Bone marrow (tissue), 2 donors: ENCODE data around the gene DNAAF8.
A peak's percentile ranks its signal among the peaks of the same experiment; 100 is the strongest.

Experiments used
- DNase-seq, 2 donors: peaks; one replicate each; lab custom pipeline; 2025; lab: John Stamatoyannopoulos, UW

The DNAAF8 gene

DNA sequence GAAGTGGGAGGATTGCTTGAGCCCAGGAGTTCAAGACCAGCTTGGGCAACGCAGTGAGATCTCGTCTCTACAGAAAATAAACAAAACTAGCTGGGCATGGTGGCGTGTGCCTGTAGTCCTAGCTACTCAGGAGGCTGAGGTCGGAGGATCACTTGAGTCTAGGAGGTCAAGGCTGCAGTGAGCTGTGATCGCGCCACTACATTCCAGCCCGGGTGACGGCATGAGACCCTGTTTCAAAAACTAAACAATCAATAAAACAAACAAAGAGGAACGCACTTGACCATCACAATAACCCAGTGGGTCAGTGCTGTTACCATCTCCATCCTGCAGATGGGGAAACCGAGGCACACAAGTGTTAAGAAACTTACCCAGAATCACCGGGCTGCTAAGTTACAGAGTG lies 18.9 kb downstream of the DNAAF8 start:
- no peak for DNase-seq

- no peak for DNase-seq
These were observed 20.5 kb downstream of the DNAAF8 start for GRCh38 chr16:4754865-4755264.

GRCh38 chr16:4755687-4756086 lies 21.4 kb downstream of the DNAAF8 start:
- DNase-seq: no peak

GRCh38 chr16:4760221-4760910 lies 26.0 kb downstream of the DNAAF8 start:
- DNase-seq: no peak

DNA sequence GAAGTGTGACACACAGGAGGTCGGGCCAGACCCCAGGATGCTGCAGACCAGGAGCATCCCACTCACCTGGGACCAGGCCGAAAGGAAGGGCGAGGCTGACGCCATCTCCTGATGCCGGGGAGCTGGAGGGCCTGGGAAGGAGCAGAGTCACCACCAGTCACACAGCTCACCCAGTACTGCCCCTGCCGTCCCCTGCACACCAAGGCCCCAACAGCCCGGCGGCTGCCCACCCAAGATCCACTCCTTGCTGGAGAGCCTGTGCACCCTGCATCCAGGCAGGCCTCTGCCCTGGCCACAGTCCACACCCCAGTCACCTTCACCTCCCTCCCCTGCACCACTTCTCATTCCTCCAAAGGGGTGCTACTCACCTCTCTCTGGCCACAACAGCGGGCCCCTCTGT lies 27.9 kb downstream of the DNAAF8 start:
- no peak for DNase-seq

- no peak for DNase-seq
These were observed 29.5 kb downstream of the DNAAF8 start for GRCh38 chr16:4763791-4764190.

DNA sequence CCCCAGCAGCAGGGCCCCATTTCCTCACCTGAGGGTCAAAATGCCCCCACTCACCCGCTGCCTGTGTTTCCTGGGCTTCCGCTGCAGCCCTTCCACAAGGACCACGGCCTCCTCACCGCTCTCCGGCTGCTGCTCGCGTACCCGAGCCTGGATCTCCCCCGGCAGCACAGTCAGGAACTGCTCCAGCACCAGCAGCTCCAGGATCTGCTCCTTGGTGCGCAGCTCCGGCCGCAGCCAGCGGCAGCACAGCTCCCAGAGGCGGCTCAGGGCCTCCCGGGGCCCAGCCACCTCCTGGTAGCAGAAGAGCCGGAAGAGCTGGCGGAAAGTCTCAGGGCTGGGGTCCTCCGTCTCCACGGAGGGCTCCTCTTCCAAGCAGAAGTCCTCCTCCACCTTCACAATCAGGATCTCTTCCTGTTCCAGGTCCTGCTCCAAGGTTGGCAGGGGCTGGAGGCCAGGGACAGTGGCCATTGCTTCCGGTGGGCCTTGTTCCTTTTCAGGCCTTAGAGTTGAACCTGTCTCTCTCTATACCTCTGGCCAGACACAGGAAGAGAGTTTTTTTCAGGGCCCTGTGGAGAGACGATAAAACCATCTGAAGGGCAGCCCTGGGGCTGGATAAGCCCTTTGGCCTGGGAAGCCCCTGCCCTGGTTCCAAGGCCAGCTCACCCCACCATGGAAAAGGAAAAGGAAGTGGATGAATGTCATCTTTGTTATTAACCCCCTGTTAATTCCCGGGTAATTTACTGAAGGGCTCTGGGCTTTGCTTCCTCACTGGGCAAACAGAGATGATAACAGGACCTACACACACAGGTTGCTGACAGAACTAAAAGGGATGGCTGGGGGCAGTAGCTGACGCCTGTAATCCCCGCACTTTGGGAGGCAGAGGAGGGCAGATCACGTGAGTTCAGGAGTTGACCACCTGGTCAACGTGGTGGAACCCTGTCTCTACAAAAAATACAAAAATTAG lies 31.5 kb downstream of the DNAAF8 start:
- DNase-seq: no peak

DNA sequence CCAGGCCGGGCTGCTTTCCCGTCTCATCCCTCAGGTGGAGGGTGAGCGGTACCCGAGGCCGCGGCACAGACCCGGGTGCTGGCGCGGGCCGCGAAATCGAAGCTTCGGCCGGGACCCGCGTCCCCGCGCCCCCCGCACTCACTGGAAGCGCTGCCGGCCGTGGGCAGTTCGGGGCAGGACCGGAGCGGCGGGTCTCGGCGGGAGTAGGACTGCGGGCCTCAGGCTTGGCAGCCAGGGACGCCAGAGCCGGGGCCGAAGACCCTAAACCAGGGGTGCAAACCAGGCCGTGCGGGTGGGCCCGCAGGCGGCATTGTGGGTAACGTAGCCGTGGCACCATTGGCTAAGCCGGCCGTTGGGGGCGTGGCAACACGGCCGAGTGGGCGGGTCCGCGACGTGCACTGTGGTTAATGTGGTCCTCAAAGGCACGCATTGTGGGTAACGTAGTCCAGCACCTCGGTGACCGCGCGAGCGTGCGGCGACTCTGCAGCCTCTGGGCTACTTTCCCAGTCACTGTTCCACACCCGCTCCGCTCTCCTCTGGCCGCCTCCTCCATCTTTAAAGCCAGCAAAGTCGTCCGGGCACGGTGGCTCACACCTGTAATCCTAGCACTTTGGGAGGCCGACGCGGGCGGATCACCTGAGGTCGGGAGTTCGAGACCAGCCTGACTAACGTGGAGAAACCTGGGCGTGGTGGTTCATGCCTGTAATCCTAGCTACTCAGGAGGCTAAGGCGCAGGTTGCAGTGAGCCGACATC lies 32.7 kb downstream of the DNAAF8 start, which contains the start of gene ZNF500:
Gene ZNF500 (minus strand): TSS at position 288 of the 754 bp plus-strand sequence. CDS start 1,184 bp downstream, outside the sequence.
- DNase-seq: peak; percentile 86

- no peak for DNase-seq
These were observed 33.7 kb downstream of the DNAAF8 start for GRCh38 chr16:4767872-4768548.

DNA sequence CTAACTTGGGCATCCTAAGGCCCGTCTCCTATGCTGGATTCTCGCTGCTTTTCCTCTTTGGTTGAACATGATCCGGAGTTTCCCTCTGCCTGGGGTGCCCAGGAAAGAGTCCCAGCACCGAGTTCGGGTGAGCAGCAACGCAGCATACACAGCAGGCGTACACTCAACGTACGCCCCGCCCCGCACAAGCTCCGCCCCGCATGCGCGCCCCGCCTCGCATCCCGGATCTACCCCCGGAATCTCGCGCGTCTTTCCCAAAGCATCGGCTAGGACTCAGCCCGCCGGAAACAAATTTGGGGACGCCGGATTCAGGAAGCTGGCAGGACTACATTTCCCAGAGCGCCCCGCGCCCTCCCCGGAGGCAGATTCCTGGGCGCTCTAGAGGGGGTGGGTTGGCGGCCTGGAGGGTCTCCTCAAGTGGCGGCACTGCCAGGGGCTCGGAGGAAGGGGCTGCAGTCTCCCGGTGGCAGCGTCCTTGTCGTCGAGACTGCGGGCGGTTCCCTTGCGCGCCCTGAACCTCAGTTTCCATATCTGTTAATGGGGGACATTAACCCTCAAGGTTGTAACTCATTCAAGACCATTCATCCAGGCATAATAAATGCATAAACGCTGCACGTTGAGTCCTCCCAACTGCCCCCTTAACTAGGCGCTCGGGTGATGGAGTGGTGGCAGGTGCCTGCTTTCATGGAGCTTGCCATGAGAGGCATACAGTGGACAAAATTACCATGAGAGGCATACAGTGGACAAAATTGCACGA lies 34.4 kb downstream of the DNAAF8 start:
- DNase-seq: peak; percentile 70 to 83

DNA sequence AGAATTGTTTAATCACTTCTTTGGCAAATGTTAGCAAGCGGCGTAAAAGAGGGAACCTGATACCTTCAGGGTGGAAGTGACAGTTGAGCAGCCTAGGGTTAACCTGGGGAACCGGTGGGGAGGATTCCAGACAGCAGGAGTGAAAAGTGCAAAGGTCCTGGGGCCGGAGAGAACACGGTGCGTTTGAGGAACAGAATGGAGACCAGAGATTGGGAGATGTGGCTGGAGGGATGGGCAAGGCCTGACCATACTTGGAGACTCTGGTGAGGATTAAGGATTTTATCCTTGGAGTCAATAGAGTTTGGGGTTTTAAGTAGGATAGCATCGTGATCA lies 34.9 kb downstream of the DNAAF8 start:
- no peak for DNase-seq

- DNase-seq: no peak
These were observed 37.3 kb downstream of the DNAAF8 start for GRCh38 chr16:4771646-4772045.

DNA sequence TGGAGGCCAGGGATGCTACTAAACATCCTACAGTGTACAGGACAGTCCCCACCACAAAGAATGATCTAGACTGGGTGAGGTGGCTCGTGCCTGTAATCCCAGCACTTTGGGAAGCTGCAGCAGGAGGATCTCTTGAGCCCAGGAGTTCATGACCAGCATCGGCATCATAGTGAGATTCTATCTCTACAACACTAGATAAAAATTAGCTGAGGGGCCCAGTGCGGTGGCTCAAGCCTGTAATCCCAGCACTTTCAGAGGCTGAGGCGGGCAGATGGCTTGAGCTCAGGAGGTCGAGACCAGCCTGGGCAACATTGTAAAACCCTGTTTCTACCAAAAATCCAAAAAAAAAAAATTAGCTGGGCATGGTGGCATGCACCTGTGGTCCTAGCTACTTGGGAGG lies 38.0 kb downstream of the DNAAF8 start:
- no peak for DNase-seq

- DNase-seq: no peak
These were observed 40.7 kb downstream of the DNAAF8 start for GRCh38 chr16:4775005-4775404.

GRCh38 chr16:4776141-4776705 lies 41.9 kb downstream of the DNAAF8 start:
- DNase-seq: no peak

GRCh38 chr16:4777339-4778049 lies 43.2 kb downstream of the DNAAF8 start:
- DNase-seq: no peak

GRCh38 chr16:4778050-4778392 lies 43.7 kb downstream of the DNAAF8 start:
- DNase-seq: no peak

GRCh38 chr16:4780235-4780634 lies 45.9 kb downstream of the DNAAF8 start:
- no peak for DNase-seq

- no peak for DNase-seq
These were observed 49.1 kb downstream of the DNAAF8 start for GRCh38 chr16:4783251-4783950.

DNA sequence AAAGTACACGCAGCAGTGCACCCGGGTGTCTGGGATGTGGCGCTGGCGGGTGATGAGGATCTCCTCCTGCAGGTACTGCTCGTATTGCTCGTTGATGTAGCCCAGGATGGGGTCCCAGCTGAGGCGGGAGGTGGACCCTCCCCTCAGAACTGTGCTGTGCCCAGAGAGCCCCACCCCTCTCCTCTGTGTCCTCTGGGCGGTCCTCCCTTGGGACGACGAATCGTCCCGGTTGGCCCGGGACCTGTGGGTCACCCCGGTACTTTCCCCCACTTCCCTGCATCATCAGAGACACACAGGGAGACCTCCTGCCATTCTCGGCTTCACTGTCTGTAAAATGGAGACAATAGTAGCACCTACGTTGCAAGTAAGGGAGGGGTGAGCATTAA lies 49.6 kb downstream of the DNAAF8 start:
- no peak for DNase-seq
